T-cell (primary cell): ENCODE data around the gene PIGR. TPM values are rescaled to one million over a fixed set of nuclear protein-coding genes. Genes with fewer than 3 reads are reported as not detected.

Experiments used
- ATAC-seq, 4 experiments: fragments of 200-7000 bp in 3 of 4; fragments of 150-1000 bp in 1 of 4; cut with Tn5 transposase; replicated peaks in 1 of 4; 1 replicate in 3 of 4; 2 replicates in 1 of 4; pipeline ENCODE4 v1.10.0; 2021; ENCODE audit warnings: moderate library complexity in 3 of 4, mild to moderate bottlenecking in 2 of 4, moderate number of reproducible peaks in 1 of 4
- CTCF ChIA-PET, 2 donors: fragments of 300-600 bp; sonication (Branson Sonifier 250); formaldehyde crosslinking; loops; one replicate each; lab custom pipeline; 2022; ENCODE audit warnings: antibody characterized with exemption in 2 of 2; lab: Charles Lee
- POLR2A ChIA-PET, 2 donors: fragments of 300-600 bp; sonication (Branson Sonifier 250); formaldehyde crosslinking; loops; one replicate each; lab custom pipeline; 2022; ENCODE audit warnings: antibody characterized with exemption in 2 of 2; lab: Charles Lee
- DNase-seq, 35 experiments: peaks; one replicate each; pipeline versions ENCODE4 v3.0.0 to v3.0.0-alpha.2; 2013 to 2023
- H3K27ac ChIP-seq: one replicate; pipeline ENCODE4 v1.5.1; 2013; ENCODE audit warnings: low read length
- H3K27me3 ChIP-seq, 2 experiments: replicated peaks in 1 of 2; 1 replicate in 1 of 2; 2 replicates in 1 of 2; pipeline versions ENCODE4 v1.6.1 to v1.7.0; 2013; ENCODE audit warnings: low read length in 1 of 2, mixed read lengths in 1 of 2; ENCODE audit not compliant: control insufficient read depth in 2 of 2, insufficient read depth in 2 of 2; ENCODE audit errors: extremely low read depth in 1 of 2
- H3K36me3 ChIP-seq, 2 donors: 1 replicate in 1 of 2; 2 replicates in 1 of 2; pipeline versions ENCODE4 v1.6.1 to v1.7.0; 2013; ENCODE audit warnings: low read length in 1 of 2; ENCODE audit not compliant: control insufficient read depth in 2 of 2, insufficient read depth in 1 of 2; ENCODE audit errors: extremely low read depth in 1 of 2
- H3K4me1 ChIP-seq, 2 experiments: 1 replicate in 1 of 2; 2 replicates in 1 of 2; pipeline versions ENCODE4 v1.6.1 to v1.7.0; 2013; ENCODE audit warnings: low read length in 2 of 2, mixed read lengths in 1 of 2; ENCODE audit not compliant: insufficient read depth in 2 of 2, control insufficient read depth in 1 of 2; ENCODE audit errors: extremely low read depth in 1 of 2
- H3K4me3 ChIP-seq, 2 donors: 1 replicate in 1 of 2; 2 replicates in 1 of 2; pipeline versions ENCODE4 v1.5.1 to v1.7.0; 2013; ENCODE audit warnings: mild to moderate bottlenecking in 2 of 2, low read length in 1 of 2, moderate library complexity in 1 of 2; ENCODE audit not compliant: control insufficient read depth in 1 of 2; ENCODE audit errors: extremely low read depth in 1 of 2
- H3K9me3 ChIP-seq: 2 replicates; pipeline ENCODE4 v1.7.0; 2013
- H3K27ac Mint-ChIP-seq, 2 donors: one replicate each; pipeline ENCODE4 v1.8.0; 2020 to 2021; ENCODE audit warnings: mild to moderate bottlenecking in 2 of 2, mixed read lengths in 2 of 2
- H3K27me3 Mint-ChIP-seq, 2 donors: one replicate each; pipeline ENCODE4 v1.8.0; 2021 to 2022; ENCODE audit warnings: mixed read lengths in 2 of 2
- H3K36me3 Mint-ChIP-seq: one replicate; pipeline ENCODE4 v1.8.0; 2021; ENCODE audit warnings: mixed read lengths
- H3K4me1 Mint-ChIP-seq, 3 donors: one replicate each; pipeline ENCODE4 v1.8.0; 2020 to 2022; ENCODE audit warnings: mixed read lengths in 3 of 3, mild to moderate bottlenecking in 1 of 3
- H3K4me3 Mint-ChIP-seq, 3 donors: one replicate each; pipeline ENCODE4 v1.8.0; 2020 to 2022; ENCODE audit warnings: mild to moderate bottlenecking in 3 of 3, mixed read lengths in 3 of 3, moderate library complexity in 3 of 3
- H3K9me3 Mint-ChIP-seq, 3 donors: one replicate each; pipeline ENCODE4 v1.8.0; 2020 to 2022; ENCODE audit warnings: mixed read lengths in 3 of 3
- WGBS: methylation state at CpG from one replicate; pipeline ENCODE4 v1.1.5; 2013; ENCODE audit warnings: missing lambda C conversion rate; ENCODE audit not compliant: insufficient coverage; 5-methylcytosine and 5-hydroxymethylcytosine counted together
- total RNA-seq, 35 experiments: library from RNA in 6 of 35; stranded (reverse) in 6 of 35; fragments of 120-200 nt in 1 of 35; gene quantifications; one replicate each; pipeline versions ENCODE4 v1.2.1 to v1.2.4 and lab custom pipeline; 2013 to 2026

PIGR gene
- total RNA-seq, 5 donors from 2014 or later (not counting 1 experiment from before 2014, with no cell fraction given): 2.7 to 6.7 (median 3.2) TPM; not detected in 2

GRCh38 chr1:206890125-206891060 is 55.9 kb downstream of the PIGR start:
- Mint-ChIP-seq H3K4me1 (peaks cover 23 to 35% (median 27%) of the 10 kb centered on the region in 3 donors), H3K9me3 (no peaks in the 10 kb centered on the region), H3K27ac (peak overlapping the region in 1 of 2 donors; percentile 70), H3K36me3 (peaks cover 9% of the 10 kb centered on the region), H3K4me3 (peak overlapping the region; percentile 29 to 51 (median 31)), H3K27me3 (peaks cover 0 to 1% of the 10 kb centered on the region in 2 donors)
- peaks cover 0 to 3% of the 10 kb centered on the region in 2 experiments for H3K27me3 ChIP-seq
- DNase-seq (peak in 1 of 35 experiments; percentile 35), ATAC-seq (peak in 3 of 4 experiments; percentile 63 to 77 (median 71))
- H3K27ac ChIP-seq: no peak overlapping the region
- H3K9me3 ChIP-seq: no peaks in the 10 kb centered on the region
- H3K4me1 ChIP-seq: peaks cover 4 to 8% of the 10 kb centered on the region in 2 experiments
- WGBS: 69% methylated on average over 7 of the region's 15 CpGs
- CTCF ChIA-PET: interaction anchor here in 1 of 2 donors (0.5 kb wide), 1 partner anchor 229 kb away, joined by 3 read pairs; no protein-coding TSS in a partner anchor
- no peaks in the 10 kb centered on the region for H3K36me3 ChIP-seq
- POLR2A ChIA-PET: interaction anchor here in 1 of 2 donors (0.7 to 0.8 kb wide), 2 partner anchors 59 to 413 kb away, joined by 4 read pairs; no protein-coding TSS in a partner anchor
- H3K4me3 ChIP-seq: no peak overlapping the region

GRCh38 chr1:206887701-206888100 is 58.6 kb downstream of the PIGR start:
- Histone ChIP-seq H3K4me3 (no peak overlapping the region), H3K27me3 (peaks cover 0 to 2% of the 10 kb centered on the region in 2 experiments), H3K9me3 (no peaks in the 10 kb centered on the region), H3K36me3 (no peaks in the 10 kb centered on the region), H3K27ac (no peak overlapping the region), H3K4me1 (peaks cover 4 to 8% of the 10 kb centered on the region in 2 experiments)
- Mint-ChIP-seq H3K4me3 (no peak overlapping the region), H3K9me3 (no peaks in the 10 kb centered on the region), H3K36me3 (peaks cover 5% of the 10 kb centered on the region), H3K4me1 (peaks cover 23 to 26% (median 24%) of the 10 kb centered on the region in 3 donors), H3K27ac (no peak overlapping the region), H3K27me3 (peaks cover 0 to 1% of the 10 kb centered on the region in 2 donors)
- no peak for DNase-seq
- ATAC-seq: no peak
- 100% methylated on average over 1 of the region's 4 CpGs for WGBS
- CTCF ChIA-PET: interaction anchor here in 1 of 2 donors (1.1 kb wide), 1 partner anchor 71 kb away, joined by 3 read pairs; no protein-coding TSS in a partner anchor
- POLR2A ChIA-PET: interaction anchor here in 1 of 2 donors (1.0 kb wide), 1 partner anchor 85 kb away, joined by 4 read pairs; no protein-coding TSS in a partner anchor

- whole genome bisulfite sequencing: 100% methylated on average over 1 of the region's 1 CpG
- Mint-ChIP-seq H3K36me3 (peaks cover 5% of the 10 kb centered on the region), H3K9me3 (no peaks in the 10 kb centered on the region), H3K27ac (no peak overlapping the region), H3K4me3 (no peak overlapping the region), H3K27me3 (peaks cover 0 to 1% of the 10 kb centered on the region in 2 donors), H3K4me1 (peaks cover 22 to 25% (median 24%) of the 10 kb centered on the region in 3 donors)
- CTCF ChIA-PET: no interaction called here
- no peak overlapping the region for H3K27ac ChIP-seq
- no peaks in the 10 kb centered on the region for H3K36me3 ChIP-seq
- no peak overlapping the region for H3K4me3 ChIP-seq
- ATAC-seq (no peak), DNase-seq (no peak)
- H3K27me3 ChIP-seq: peaks cover 0 to 1% of the 10 kb centered on the region in 2 experiments
- peaks cover 4 to 8% of the 10 kb centered on the region in 2 experiments for H3K4me1 ChIP-seq
- H3K9me3 ChIP-seq: no peaks in the 10 kb centered on the region
- POLR2A ChIA-PET: interaction anchor here in 1 of 2 donors (1.0 kb wide), 1 partner anchor 151 kb away, joined by 3 read pairs; no protein-coding TSS in a partner anchor
Measured at GRCh38 chr1:206886831-206887230, 59.4 kb downstream of the PIGR start.

- no peaks in the 10 kb centered on the region for H3K9me3 Mint-ChIP-seq
- no peak for ATAC-seq
- no peak overlapping the region for H3K4me3 ChIP-seq
- no peaks in the 10 kb centered on the region for H3K36me3 Mint-ChIP-seq
- peaks cover under 1 to 6% of the 10 kb centered on the region in 2 experiments for H3K4me1 ChIP-seq
- H3K4me3 Mint-ChIP-seq: no peak overlapping the region
- POLR2A ChIA-PET: no interaction called here
- no peak overlapping the region for H3K27ac Mint-ChIP-seq
- 100% methylated on average over 1 of the region's 3 CpGs for WGBS
- no peaks in the 10 kb centered on the region for H3K36me3 ChIP-seq
- DNase-seq: no peak
- H3K27me3 Mint-ChIP-seq: peaks cover 0 to 1% of the 10 kb centered on the region in 2 donors
- H3K27me3 ChIP-seq: no peaks in the 10 kb centered on the region
- CTCF ChIA-PET: interaction anchor here in 1 of 2 donors (0.7 to 1.0 kb wide), 2 partner anchors 23 to 113 kb away, joined by 3 to 5 read pairs; no protein-coding TSS in a partner anchor
- no peak overlapping the region for H3K27ac ChIP-seq
- peaks cover 9 to 15% (median 13%) of the 10 kb centered on the region in 3 donors for H3K4me1 Mint-ChIP-seq
- H3K9me3 ChIP-seq: no peaks in the 10 kb centered on the region
Measured at GRCh38 chr1:206885341-206886060, 60.8 kb downstream of the PIGR start.

- Mint-ChIP-seq H3K27me3 (peaks cover 0 to 1% of the 10 kb centered on the region in 2 donors), H3K4me3 (no peak overlapping the region), H3K27ac (no peak overlapping the region), H3K36me3 (peaks cover 4% of the 10 kb centered on the region), H3K9me3 (peaks cover 4 to 6% (median 6%) of the 10 kb centered on the region in 3 donors), H3K4me1 (peaks cover 0 to 3% (median 2%) of the 10 kb centered on the region in 3 donors)
- Histone ChIP-seq H3K27ac (no peak overlapping the region), H3K4me3 (no peak overlapping the region), H3K4me1 (no peaks in the 10 kb centered on the region), H3K9me3 (no peaks in the 10 kb centered on the region), H3K36me3 (no peaks in the 10 kb centered on the region), H3K27me3 (no peaks in the 10 kb centered on the region)
- no CpG with 5 or more reads among the region's 2 CpGs for WGBS
- ChIA-PET POLR2A (interaction anchor here in 1 of 2 donors (0.6 kb wide), 1 partner anchor 70 kb away, joined by 3 read pairs; no protein-coding TSS in a partner anchor), CTCF (interaction anchor here (0.6 to 1.3 kb wide), 7 partner anchors 9 to 150 kb away, joined by 3 to 4 read pairs (median 3); no protein-coding TSS in a partner anchor)
- DNase-seq: no peak
- ATAC-seq: no peak
Measured at GRCh38 chr1:206883876-206884275, 62.4 kb downstream of the PIGR start.
